Fibroblast of the aortic adventitia (primary cell): ENCODE results near the gene SIGLEC7. TPM values are rescaled to one million over a fixed set of nuclear protein-coding genes. Genes with fewer than 3 reads are reported as not detected.

Experiments used
- DNase-seq: peaks from one replicate; pipeline ENCODE4 v3.0.0-alpha.2; 2010; ENCODE audit warnings: low read depth
- H3K4me3 ChIP-seq: 2 replicates; pipeline ENCODE4 v1.5.1; 2011; ENCODE audit warnings: low read depth, mild to moderate bottlenecking, control low read depth, low read length, moderate library complexity
- total RNA-seq: library from RNA; depleted of rRNA; stranded (reverse); fragments of >200 nt; gene quantifications from 2 replicates; pipeline ENCODE4 v1.2.3, GENCODE V29; 2012; ENCODE audit warnings: low replicate concordance
- TF ChIP-seq, protein P1 (sequence below): IDR thresholded peaks from 2 replicates; pipeline ENCODE4 v1.5.1; 2011; ENCODE audit warnings: mild to moderate bottlenecking, low read length, control low read depth, inconsistent platforms; ENCODE audit not compliant: insufficient read depth

Gene SIGLEC7
- total RNA-seq, 1 donor = not detected

DNA sequence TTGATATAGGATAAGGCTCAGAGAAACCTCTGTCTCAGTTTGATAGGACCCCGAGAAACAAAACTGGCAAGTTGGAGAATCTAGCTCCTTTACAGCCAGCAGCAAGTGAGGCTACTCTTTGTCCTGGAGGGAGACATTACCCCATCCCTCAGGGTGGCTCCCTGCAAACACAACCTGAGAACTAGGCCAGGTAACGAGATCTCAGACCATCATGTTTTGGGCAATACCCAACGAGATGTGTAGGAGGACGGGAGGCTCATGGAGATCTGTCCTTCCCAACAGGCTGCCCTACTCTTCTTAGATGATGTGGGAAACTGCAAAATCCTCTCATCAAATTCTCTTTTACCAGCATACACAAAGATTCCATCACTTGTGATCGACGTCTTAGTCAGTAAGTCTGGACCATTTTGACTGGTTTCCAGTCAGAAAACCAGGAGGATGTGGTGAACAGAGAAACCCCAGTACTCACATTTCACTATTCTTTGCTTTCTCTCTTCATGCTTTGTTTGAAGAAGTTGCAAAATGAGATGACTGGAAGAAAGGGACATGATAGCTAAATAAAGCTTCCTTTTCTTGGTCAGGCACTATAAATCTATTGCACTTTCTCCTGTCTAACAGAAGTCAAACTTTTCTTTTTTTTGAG is 27.9 kb upstream of the SIGLEC7 start:
- no peak overlapping the region for H3K4me3 ChIP-seq
- no peak for DNase-seq
- TF ChIP-seq, protein P1, sequence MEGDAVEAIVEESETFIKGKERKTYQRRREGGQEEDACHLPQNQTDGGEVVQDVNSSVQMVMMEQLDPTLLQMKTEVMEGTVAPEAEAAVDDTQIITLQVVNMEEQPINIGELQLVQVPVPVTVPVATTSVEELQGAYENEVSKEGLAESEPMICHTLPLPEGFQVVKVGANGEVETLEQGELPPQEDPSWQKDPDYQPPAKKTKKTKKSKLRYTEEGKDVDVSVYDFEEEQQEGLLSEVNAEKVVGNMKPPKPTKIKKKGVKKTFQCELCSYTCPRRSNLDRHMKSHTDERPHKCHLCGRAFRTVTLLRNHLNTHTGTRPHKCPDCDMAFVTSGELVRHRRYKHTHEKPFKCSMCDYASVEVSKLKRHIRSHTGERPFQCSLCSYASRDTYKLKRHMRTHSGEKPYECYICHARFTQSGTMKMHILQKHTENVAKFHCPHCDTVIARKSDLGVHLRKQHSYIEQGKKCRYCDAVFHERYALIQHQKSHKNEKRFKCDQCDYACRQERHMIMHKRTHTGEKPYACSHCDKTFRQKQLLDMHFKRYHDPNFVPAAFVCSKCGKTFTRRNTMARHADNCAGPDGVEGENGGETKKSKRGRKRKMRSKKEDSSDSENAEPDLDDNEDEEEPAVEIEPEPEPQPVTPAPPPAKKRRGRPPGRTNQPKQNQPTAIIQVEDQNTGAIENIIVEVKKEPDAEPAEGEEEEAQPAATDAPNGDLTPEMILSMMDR = no peak

DNA sequence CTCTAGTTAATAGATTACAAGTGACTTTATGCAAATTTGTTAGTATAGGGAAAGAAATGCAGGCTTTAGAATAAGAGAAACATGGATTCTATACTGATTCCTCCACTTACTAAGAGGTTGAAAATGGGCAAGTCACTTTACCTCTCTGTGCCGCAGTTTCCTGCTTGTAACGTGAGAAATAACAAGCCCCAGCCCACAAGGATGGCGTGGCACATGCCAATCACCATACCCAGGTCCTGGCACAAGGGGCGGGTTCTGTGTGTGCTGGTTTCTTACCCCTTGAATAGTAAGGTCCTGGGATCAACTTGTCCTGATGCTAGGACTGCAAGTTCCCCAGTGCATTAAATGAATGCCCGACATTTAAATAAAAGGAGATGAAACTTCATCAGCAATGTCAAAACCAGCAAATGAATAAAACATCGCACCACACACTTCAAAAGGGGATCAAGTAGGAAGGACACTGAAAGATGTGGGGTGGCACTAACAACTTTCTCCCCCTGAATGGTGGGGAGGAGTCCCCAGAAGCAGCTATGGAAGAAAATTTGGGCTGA is 25.3 kb upstream of the SIGLEC7 start:
- DNase-seq = no peak
- TF ChIP-seq, protein P1 = no peak
- no peak overlapping the region for H3K4me3 ChIP-seq

DNA sequence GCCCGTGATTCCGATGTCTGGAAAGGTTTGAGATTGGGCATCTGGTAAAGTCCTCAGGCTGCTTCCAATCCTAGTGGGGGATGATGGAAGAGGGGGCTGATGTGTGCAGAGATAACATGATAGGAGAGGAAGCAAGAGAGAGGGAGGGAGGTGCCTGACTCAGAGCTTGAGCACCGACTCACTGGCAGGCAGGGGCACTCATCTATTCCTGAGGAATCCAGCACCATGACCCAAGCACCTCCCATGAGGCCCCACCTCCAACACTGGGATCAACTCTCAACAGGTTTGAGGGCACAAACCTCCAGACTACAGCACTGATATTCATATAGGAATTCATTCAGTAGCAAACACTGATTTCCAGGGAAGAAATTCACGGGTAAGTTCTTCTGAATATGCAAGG is 23.0 kb upstream of the SIGLEC7 start:
- H3K4me3 ChIP-seq = no peak overlapping the region
- DNase-seq = no peak
- TF ChIP-seq, protein P1 = no peak

DNA sequence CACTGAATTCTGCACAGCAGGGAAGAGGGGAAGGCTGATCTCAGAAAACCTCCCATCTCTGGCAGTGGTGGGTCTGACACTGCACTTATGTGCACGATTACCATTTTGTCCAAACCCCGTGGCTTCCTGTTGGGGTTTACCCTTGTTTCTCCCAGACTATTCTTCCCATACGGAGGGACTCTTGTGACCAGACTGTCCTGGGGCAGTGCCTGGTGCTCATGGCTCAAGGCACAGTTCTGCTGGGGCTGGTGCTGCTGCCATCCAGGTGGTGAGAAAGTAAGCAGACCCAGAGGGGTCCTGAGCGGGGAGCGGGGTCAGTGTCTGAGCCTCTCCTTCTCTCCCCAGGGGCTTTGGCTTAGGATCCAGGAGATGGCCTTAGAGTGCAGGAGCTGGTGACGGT is 22.5 kb upstream of the SIGLEC7 start:
- DNase-seq = no peak
- TF ChIP-seq, protein P1 = no peak
- no peak overlapping the region for H3K4me3 ChIP-seq

DNA sequence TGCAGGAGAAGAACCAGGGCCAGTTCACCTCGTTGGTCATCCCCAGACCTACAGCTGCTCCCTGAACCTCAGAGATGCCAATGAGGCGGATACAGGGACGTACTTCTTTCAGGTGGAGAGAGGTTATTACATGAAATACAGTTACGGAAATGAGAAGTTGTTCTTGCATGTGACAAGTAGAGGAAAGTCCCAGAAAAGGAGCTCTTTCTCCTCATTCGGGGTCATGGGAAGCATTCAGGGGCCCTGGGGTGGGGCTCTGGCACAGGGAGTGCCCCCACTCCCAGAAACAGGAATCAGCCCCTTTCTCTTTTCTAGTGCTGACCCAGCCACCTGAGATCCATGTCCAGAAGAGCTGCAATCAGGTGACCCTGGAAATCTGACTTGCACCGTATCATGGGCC is 21.9 kb upstream of the SIGLEC7 start:
- DNase-seq = no peak
- TF ChIP-seq, protein P1 = no peak
- H3K4me3 ChIP-seq = no peak overlapping the region

DNA sequence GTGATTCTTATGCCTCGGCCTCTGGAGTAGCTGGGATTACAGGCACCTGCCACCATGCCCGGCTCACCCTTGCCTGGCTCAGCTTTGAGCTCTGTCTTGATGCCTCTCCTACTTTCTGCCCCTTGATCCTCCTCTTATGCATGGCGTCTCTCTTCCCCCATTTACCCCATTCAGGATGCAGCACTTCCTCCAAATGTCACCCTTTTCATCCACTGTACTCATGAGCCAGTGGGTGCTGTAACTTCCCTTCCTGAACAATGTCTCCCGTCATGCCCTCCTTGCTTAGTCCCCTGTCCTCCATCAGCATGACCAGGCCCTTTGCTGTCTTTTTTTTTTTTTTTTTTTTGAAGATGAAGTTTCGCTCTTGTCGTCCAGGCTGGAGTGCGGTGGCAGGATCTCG is 20.8 kb upstream of the SIGLEC7 start:
- H3K4me3 ChIP-seq = no peak overlapping the region
- no peak for DNase-seq
- TF ChIP-seq, protein P1 = no peak
